Endothelial cell of hepatic sinusoid (primary cell): Measurements from ENCODE around the gene FBXW2.

Experiments
- in situ Hi-C: cut with HindIII; loops from 2 replicates; pipeline ENCODE4 v1.10.0; 2017; ENCODE audit warnings: low sequenced_read_pairs

The FBXW2 gene

DNA sequence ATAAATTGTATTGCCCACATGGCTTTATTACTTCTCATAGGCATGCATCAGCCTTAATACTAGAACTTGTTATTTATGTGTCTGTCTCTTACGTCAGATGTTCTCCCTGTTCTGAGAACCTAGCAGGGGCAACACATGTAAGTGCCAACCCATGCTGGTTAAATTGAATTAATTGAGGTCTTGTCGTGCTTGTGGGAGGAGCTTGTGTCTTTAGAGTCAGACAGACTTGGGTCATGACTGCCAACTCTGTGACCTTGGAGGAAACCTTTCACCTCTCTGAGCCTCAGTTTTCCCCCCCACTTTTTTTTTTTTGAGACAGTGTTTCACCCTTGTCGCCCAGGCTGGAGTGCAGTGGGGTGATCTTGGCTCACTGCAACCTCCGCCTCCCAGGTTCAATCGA, 76.7 kb downstream of the FBXW2 start:
- in situ Hi-C loops, result no loop called here

DNA sequence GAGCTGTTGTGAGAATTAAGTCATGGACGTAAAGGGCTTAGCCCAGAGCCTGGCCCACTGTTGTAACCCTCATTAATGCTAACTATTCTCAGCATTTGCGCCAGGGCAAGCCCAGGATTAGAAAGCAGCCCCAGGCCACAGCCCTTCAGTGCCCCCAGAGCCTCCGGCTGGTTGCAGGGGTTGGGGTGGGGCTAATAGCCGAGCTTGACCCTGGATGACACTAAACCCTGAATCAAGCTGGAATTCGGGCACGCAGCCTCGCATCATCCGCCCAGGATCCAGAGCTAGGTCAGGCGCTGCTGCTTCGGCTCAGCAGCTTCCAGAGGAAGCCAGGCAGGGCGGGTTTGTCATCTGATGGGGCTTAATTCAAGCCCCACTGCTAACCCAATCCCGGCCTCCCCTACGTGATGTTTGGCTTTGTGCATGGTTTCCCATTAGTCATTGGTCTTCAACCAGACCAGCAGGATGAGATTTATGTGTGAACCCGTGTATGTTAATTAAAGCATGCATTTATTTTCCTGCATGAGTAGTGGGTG, 77.8 kb downstream of the FBXW2 start:
- in situ Hi-C loops, result no loop called here

DNA sequence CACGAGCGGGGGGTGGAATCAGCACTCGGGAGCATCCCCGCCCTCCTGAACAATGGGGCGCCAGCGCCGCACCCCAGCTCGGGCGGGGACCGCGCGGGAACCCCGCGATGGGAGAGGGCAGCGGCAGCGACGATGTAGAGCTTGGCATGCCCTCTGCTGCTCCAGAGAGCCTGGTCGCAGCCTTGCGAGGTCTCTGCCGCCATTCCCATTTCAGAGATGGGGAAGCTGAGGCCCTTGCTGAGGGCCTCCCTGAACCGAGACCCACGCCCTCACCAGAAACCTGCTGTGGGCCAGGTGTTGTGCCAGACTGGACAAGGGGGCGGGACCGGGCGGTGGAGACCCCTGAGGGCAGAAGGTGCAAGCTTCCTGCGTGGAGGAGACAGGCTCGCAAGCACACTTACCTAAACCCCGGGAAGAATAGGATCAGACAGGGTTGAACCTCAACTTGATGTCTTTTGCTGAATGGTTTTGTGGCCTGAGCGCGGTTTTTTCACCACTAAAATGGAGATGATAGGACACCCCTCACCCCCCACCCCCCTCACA, 78.3 kb downstream of the FBXW2 start:
- in situ Hi-C loops, result no loop called here

DNA sequence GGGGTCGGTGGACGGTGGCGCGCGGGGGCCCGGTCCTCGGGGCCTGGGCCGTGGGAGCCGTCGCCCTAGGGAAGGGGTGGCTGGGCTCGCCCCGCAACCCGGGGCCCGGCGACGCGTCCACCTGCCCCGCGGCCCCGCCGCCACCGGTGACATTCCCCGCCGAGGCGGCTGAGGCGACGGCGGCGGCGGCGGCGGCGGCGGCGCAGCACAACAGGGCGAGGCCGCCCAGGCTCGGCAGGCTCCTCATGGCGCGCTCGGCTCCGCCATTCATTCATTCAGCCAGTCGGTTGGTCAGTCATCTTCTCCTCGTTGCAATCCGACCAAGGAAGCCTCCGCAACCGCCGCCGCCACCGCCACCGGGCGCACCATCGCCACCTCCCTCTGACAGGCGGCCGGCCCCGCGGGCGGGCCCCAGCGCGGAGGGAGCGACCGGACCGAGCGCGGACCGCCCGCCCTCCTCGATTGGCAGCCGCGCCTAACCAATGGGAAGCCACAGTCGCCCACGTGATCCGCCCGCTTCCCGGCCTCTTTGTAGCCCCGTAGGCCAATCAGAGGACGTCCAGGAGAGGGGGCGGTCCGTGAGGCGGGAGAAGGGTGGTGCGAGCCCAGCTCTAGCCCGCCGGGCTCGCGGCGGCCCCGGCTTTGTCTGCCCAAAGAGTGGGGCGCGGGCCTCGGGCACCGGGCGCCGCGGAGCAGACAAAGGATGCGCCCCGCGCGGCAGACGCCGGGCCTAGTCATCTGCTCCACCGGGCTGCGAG, 78.9 kb downstream of the FBXW2 start, which contains the start of gene MEGF9:
MEGF9 (minus strand) TSS at position 383 of the 758 bp plus-strand sequence; CDS start at position 271, 112 bp downstream.
- in situ Hi-C loops, result no loop called here

DNA sequence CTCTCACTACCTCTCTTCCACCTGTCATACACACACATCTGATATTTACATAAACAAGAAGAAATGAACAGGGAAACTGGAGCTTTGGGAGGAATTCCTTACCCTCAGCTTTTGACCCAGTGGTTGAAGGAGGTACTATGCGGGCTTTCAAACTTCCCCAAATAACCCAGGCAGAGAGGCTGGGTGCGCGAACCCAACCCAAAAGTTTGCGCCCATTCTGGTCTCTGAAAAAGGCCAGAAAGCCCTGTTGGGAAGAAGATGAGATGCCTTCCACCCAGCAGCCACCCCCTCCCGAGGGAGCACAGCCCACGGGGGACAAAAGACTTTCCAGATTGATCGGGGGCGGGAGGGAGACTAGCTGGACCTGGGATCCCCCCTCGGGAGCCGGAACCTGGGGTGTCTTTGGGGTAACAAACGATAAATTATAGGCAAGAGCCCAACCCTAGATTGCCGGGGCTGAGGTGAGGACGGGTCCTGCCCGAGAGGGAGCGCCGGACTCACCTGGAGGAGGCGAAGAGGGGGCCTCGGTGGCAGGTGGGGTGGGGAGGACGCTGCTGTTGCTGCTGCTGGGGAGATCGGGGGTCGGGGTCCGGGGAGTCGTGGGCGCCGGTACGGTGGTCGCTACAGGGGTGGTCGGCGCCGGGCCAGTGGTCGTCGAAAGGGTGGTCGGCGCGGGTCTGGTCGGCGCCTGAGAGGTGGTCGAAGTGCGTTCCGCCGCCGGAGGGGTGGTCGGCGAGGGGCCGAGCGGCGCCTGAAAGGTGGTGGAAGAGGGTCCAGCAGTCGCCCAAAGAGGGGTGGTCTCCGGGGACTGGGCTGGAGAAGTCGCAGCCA, 79.7 kb downstream of the FBXW2 start:
- in situ Hi-C loops, result no loop called here

DNA sequence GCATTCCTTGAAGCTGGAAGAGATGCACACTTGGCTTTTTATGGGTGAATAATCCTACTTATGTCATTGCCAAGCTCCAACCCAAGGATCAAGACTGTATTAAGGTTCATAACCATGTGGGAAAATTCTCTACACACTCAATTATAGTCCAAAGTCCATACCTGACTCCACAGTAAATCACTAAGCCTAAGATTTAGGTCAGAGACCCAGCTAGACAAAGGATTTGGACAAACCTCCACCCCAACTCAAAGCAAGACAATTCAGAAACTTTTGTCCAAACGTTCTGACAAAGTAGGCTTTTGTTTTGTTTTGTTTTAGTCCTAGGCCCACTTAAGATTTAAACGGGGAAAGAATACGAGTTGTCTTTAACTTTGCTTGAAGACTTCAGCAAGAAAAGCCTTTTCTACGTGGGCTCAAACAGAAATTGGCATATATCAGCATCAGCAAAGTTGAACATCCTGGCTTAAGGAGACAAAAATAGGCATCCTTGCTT, 80.6 kb downstream of the FBXW2 start:
- in situ Hi-C loops, result no loop called here

DNA sequence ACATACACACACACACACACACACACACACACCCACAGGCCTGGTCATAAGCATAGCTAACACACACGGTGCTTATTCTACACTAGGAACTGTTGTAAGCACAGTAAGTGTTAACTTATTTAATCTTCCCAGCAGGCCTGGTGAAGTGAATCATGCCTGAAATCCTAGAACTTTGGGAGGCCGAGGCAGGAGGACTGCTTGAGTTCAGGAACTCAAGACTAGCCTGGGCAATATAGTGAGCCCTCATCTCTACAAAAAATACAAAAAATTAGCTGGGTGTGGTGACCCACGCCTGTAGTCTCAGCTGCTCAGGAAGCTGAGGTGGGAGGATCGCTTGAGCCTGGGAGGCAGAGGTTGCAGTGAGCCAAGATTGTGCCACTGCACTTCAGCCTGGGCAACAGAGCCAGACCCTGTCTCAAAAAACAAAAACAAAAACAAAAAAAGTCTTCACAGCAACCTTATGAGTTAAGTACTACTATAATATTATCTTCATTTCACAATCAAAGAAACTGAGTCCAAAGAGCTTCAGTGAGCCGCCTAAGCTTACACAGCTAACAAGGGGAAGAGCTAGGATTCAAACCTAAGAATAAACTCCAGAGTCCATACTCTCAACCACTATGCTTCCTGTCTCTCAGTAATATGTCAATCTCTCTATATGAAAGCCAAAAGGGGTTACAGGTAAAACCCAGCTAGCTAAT, 81.2 kb downstream of the FBXW2 start:
- in situ Hi-C loops, result no loop called here

DNA sequence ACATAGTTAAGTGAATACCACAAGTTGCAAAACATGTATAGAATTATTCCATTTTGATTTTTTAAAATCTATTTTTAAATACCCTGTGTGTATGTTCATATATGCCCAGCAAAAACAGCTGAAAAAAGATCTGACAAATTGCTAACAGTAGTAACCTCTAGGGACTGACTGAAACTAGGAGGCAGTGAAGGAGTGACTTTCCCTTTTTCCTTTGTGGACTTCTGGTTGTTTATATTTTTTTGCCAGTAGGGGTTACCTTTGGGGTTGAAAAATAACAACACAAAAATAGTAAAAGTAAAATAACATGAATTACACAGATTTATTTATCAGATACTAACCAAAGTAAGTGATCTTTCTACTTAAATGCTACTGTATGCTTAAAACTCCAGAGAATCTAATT, 81.9 kb downstream of the FBXW2 start:
- in situ Hi-C loops, result no loop called here

DNA sequence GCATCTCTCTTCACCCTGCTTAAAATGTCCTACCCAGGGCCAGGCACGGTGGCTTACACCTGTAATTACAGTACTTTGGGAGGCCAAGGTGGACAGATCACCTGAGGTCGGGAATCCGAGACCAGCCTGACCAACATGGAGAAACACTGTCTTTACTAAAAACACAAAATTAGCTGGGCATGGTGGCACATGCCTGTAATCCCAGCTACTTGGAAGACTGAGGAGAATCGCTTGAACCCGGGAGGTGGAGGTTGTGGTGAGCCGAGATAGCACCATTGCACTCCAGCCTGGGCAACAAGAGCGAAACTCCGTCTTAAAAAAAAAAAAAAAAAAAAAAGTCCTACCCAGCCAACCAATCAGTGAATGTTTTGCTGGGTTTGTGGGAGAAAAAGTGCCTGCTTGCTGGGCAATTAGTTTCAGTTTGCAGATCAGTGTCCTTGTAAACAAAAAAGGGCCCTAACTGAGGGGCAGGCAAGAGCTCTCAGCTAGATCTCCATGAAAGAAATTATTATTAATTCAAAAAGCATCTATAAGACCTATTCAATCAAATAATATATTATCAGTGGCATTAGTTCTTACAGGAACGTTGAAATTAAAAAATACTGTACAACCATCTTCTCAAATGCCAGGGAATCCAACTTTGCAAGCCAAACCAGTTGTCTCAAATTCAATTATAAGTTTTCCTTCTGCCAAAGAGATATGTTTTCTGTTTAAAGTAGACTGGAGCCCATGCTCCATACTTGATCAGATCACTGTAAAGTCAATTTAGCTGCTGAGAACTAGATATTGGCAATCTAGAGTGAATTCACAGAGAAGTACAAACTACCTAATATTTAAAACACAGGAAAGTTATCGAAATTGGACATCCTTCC, 82.9 kb downstream of the FBXW2 start:
- in situ Hi-C loops, result no loop called here

DNA sequence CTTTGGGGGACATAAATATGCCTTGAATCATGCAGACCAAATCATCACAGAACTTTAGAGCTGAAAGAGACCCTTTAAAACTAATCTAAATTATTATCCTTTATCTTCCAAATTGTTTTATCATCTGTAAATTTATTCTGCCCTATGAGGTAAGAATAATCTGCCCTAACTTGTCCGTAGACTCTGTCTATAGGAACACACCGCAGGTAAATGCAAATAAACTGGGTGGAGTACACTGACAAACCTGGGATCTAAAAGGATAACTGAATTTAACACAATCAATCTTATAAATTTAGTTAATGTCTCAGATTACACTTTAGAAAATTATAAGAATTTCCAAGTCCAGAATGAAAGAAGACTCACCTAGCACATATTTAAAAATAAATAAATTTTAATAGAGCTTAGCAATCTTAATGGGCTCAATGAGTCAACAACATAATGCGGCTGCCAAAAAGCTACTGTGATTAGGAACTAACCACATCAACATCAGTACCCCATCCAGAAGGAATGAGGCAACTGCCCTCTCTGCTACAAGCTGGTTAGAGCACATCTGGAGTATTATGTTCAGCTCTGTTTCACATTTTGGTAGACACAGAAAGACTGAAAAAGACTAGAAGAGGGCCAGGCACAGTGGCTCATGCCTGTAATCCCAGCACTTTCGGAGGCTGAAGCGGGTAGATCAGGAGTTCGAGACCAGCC, 84.5 kb downstream of the FBXW2 start:
- in situ Hi-C loops, result no loop called here

DNA sequence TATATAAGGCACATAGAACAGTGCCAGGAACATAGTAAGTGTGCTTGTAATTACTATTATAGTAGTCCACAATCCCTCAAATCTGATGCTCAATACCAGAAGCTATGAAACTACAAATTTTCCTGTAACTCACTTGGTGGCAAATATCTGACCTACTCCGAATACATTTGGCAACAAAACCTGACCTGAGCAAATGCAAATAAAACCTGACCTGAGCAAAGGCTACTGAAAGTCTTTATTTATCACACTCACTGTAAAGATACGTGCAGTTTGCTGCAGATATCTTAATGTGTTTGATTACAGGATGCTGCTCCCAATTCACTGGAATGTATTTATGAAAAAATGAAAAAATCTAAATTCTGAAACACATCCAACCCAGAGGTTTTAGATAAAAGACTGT, 86.0 kb downstream of the FBXW2 start:
- in situ Hi-C loops, result no loop called here
